Midbrain (tissue), 1 donor: ENCODE measurements around the gene RPS14.
A peak's percentile ranks its signal among the peaks of the same experiment; 100 is the strongest.

ENCODE experiments used
- DNase-seq: peaks from one replicate; lab custom pipeline; 2025; lab: John Stamatoyannopoulos, UW

RPS14 gene

GRCh38 chr5:150413176-150413901 lies 36.2 kb downstream of the RPS14 start:
- no peak for DNase-seq

GRCh38 chr5:150412319-150413175 lies 37.0 kb downstream of the RPS14 start, which contains the start of gene CD74:
Gene CD74, minus strand, starts transcription at chr5:150412910. Its CDS starts 161 bp downstream, at chr5:150412749.
- DNase-seq, result peak; percentile 77

- DNase-seq, result peak; percentile 48
These were observed 38.1 kb downstream of the RPS14 start for GRCh38 chr5:150411245-150411979.

GRCh38 chr5:150410524-150411244 lies 38.9 kb downstream of the RPS14 start:
- peak; percentile 68 for DNase-seq

GRCh38 chr5:150409638-150410523 lies 39.7 kb downstream of the RPS14 start:
- peak; percentile 90 for DNase-seq

- DNase-seq, result no peak
These were observed 41.2 kb downstream of the RPS14 start for GRCh38 chr5:150408231-150408943.

GRCh38 chr5:150407096-150407720 lies 42.3 kb downstream of the RPS14 start:
- no peak for DNase-seq

- DNase-seq, result no peak
These were observed 42.8 kb downstream of the RPS14 start for GRCh38 chr5:150406723-150407095.

GRCh38 chr5:150406103-150406722 lies 43.3 kb downstream of the RPS14 start:
- no peak for DNase-seq

- DNase-seq, result no peak
These were observed 44.4 kb downstream of the RPS14 start for GRCh38 chr5:150404941-150405816.

GRCh38 chr5:150404535-150404934 lies 45.0 kb downstream of the RPS14 start:
- DNase-seq, result no peak

- no peak for DNase-seq
These were observed 45.4 kb downstream of the RPS14 start for GRCh38 chr5:150404121-150404520.

GRCh38 chr5:150402901-150403342 lies 46.6 kb downstream of the RPS14 start:
- no peak for DNase-seq

GRCh38 chr5:150402229-150402773 lies 47.2 kb downstream of the RPS14 start:
- no peak for DNase-seq

- no peak for DNase-seq
These were observed 47.9 kb downstream of the RPS14 start for GRCh38 chr5:150401376-150402228.

GRCh38 chr5:150401076-150401375 lies 48.5 kb downstream of the RPS14 start:
- no peak for DNase-seq
